Esophagus muscularis mucosa (tissue), 4 donors: ENCODE measurements around the gene CD1E.

ENCODE experiments used
- CTCF ChIP-seq, 3 experiments: fragments of 200-600 bp in 2 of 3; fragments of 450-650 bp in 1 of 3; sonication (generic) in 2 of 3; IDR thresholded peaks; one replicate each; pipeline ENCODE4 v1.5.1; 2017 to 2019; ENCODE audit warnings: antibody characterized with exemption in 3 of 3, mild to moderate bottlenecking in 2 of 3, moderate library complexity in 1 of 3
- EP300 ChIP-seq: sonication (generic); formaldehyde crosslinking; IDR thresholded peaks from one replicate; pipeline ENCODE4 v1.6.1; 2017; ENCODE audit warnings: antibody characterized with exemption
- POLR2A ChIP-seq: fragments of 450-650 bp; IDR thresholded peaks from one replicate; pipeline ENCODE4 v1.6.1; 2017; ENCODE audit warnings: antibody characterized with exemption, moderate library complexity, mild to moderate bottlenecking, low read depth

GRCh38 chr1:158329300-158329699 lies 24.4 kb upstream of the CD1E start:
- TF ChIP-seq CTCF (IDR thresholded peaks at IDR 0.05): no peak
- TF ChIP-seq POLR2A: no peak
- TF ChIP-seq EP300: no peak
